Measurements from ENCODE around the gene FHL2.

Gene FHL2

GRCh38 chr2:105421053-105421452, 22.2 kb upstream of the FHL2 start:
- no peak for DNase-seq

DNA sequence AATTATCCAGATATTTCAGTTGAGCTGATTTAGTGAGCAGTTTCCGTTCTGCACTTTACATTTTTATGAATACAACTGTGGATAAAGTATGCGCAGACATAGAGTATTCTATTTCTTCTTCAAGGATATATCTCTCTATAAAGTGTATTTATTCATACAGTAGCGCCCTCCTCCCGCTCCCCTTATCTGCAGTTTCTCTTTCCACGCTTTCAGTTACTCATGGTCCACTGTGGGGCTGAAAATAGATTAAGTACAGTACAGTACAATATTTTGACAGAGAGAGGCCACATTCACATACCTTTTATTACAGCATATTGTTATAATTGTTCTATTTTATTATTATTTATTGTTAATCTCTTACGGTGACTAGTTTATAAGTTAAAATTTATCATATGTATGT, 19.7 kb upstream of the FHL2 start:
- DNase-seq = no peak

GRCh38 chr2:105417857-105418436, 19.1 kb upstream of the FHL2 start:
- no peak for DNase-seq

DNA sequence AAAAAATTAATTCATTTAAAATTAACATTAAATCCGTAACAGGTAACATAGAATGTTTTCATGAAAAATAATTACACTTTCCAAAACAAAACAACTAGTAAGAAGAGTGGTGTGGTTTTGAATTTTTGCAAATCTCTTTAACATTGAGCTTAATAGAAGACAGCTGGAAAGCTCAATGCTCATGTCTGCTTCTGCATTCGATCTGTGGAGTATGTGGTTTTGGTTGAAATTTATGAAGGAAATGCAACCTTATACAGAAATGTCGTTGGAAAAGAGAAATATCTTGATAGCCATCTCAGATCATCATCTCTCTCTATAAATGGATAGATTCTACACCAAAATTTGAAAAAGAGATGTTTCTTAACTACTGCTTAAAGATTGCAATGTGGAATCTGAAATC, 17.3 kb upstream of the FHL2 start:
- no peak for DNase-seq

DNA sequence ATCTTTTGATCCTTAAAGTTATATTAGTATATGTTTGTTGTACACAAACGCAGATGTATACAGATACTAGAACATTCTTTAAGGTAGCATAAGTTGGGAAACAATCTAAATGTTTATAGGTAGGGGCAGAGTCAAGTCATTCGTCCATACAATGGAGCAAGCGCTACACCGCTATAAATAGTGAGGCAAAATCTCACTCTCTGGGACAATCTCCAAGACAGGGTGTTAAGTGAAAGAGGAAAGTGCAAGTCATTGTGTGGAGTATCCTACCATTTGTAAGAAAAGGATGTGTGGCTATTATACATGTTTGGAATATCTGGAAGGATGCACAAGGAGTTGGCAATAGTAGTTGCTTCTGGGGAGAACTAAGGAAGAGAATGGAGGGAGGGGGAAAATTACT, 16.2 kb upstream of the FHL2 start:
- no peak for DNase-seq

GRCh38 chr2:105413206-105413605, 14.4 kb upstream of the FHL2 start:
- no peak for DNase-seq

DNA sequence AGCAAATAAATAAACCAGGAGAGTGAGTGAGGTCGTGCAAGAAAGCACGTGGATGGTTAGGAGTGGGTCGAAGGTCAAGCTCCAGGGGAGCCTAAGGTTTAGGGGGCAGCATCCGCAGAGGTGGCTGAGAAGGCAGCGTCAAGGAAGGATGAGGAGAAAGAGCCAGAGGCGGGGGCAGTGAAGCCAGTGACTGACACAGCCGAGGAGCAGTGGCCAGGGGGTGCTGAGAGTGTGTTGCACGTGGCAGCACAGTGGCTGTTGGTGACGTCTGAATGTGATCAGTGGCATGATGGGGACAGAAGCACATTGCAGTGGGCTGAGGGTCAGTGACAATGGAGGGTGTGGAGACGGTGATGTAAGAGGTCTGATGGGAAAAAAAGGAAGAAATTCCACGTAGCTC, 13.7 kb upstream of the FHL2 start:
- DNase-seq = no peak

- no peak for DNase-seq
Observed at GRCh38 chr2:105411720-105412407, 13.0 kb upstream of the FHL2 start.

GRCh38 chr2:105410554-105410953, 11.7 kb upstream of the FHL2 start:
- no peak for DNase-seq

DNA sequence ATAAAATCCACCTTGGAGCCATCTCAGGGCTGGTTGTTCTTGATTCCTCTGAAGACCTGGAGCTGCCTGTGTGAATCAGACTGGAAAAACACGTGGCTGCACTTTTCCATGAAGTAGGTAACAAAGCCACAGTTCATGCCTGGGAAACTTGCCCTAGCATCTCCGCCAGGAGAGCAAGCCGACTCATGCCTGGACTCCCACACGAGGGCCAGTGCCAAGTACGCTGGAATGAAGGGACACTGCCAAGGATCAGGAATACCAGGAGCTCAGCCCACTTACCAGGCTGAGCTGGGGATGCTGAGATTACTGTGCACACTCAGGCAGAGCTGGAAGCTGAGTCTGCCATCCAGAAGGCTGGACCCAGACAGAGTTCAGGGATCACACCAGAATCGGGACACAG, 10.9 kb upstream of the FHL2 start:
- no peak for DNase-seq

GRCh38 chr2:105407946-105408743, 9.3 kb upstream of the FHL2 start:
- no peak for DNase-seq

- no peak for DNase-seq
Observed at GRCh38 chr2:105406221-105406620, 7.4 kb upstream of the FHL2 start.

- DNase-seq = no peak
Observed at GRCh38 chr2:105405291-105405690, 6.4 kb upstream of the FHL2 start.

GRCh38 chr2:105404736-105405135, 5.9 kb upstream of the FHL2 start:
- no peak for DNase-seq

GRCh38 chr2:105403783-105404698, 5.2 kb upstream of the FHL2 start:
- DNase-seq = no peak

DNA sequence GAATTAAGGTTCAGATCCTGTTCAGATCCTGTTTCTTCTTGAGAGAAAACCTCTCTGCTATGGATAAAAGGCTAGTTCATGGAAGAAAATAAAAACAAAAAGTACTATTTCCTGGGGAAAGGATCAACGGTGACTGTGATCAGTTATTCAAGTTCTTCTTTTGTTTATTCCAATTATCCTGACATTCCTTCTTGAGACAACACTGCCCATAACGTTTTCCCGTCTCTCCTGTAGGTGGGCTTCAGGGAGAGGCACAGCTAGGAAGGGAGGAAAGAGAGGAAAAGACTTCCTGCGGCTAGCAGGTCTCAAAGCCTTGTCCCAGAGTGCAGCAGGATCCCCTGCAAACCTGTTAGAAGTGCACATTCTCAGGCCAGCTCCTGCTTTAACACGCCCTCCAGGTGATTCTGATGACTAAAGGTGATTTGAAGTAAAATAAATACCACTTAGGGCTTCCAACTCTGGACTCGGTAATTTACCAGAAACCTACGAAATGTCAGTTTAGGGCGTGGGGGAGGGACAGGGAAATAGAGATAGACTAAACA, 4.5 kb upstream of the FHL2 start:
- DNase-seq = no peak

- no peak for DNase-seq
Observed at GRCh38 chr2:105402809-105403208, 4.0 kb upstream of the FHL2 start.

GRCh38 chr2:105401867-105402266, 3.0 kb upstream of the FHL2 start:
- no peak for DNase-seq

GRCh38 chr2:105400138-105400540, 1.3 kb upstream of the FHL2 start:
- no peak for DNase-seq

DNA sequence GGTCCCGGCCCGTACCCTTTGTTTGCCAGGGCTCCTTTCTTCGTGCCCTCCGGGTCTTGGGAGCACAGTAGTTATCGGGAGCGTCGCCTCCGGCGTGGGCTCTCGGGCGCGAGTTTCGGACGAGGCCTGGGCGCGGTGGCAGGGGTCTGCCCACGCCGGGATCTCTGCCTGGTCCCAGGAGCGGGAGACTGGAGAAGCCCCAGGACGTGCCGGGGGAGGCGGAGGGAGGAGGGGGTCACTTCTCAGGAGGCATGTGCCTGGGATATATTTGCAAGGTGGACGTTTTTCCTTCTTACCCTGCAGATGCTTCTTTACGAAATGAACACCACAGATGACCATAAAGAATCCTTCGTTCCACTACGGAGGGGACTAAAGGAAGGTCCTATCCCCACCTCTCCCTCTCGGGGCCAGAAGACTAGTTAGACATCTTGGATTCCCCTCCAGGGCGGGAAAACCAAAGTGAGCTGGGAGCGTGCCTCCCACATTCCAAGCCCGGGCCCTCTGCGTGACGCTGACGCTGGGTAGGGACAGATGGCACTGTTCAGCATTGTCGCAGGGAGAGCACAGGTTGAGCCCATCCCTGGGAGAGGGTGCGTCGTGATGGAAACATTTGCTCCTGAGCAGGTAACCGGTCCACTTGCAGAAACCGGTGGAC, 483 bp upstream of the FHL2 start:
- DNase-seq = no peak

DNA sequence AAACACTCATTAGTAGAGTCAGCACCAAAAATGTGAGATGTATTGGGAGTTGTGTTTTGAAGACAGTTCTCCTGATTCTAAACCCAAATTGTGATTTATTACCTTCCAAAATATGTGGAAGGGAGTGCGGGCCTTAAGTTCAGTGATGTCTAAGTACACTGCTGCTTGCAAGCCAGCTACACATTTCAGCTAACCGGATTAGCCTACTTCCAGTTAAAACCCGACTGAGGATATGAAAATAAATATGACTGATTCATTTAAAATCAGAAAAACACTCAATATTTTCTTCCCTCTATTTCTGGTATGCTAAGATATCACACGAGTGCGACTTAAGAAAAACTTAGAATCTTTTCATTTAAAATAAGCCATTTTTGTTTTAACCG, 907 bp downstream of the FHL2 start:
- DNase-seq = no peak

DNA sequence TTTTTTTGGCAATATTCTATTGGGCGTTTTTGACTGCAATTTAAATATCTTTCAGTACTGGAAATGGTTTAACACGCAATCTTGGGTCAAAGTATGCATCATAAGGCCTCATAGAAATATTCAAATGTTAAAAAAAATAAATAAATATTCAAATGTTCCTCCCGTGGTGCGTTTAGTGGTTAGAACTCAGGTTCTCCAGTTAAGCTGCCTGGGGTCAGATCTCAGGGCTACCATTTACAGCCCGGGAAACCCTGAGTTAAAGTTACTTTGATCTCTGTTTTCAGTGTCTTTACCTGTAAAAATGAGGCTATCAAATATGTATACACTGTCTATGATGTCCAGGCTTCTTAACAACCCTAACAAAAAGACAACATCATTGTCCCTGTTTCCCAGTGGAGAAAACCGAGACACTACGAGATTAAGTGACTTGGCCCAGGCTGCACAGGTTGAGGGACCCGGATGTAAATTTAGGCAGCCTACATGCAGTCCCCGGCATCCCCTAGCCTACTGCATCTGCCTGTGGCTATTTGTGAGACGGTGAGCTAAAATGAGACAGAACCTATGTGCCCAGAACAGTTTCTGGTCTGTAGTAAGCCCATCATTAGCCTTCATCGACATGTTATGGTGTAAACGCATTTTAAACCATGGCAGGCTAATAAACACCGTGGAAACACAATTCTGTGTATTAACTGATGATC, 1.7 kb downstream of the FHL2 start:
- no peak for DNase-seq
